ENCODE measurements around the gene TRAF5.

TRAF5 gene

GRCh38 chr1:211328084-211328694 lies 1.6 kb downstream of the TRAF5 start:
- no peak for DNase-seq (ENCODE audit: low spot score)

DNA sequence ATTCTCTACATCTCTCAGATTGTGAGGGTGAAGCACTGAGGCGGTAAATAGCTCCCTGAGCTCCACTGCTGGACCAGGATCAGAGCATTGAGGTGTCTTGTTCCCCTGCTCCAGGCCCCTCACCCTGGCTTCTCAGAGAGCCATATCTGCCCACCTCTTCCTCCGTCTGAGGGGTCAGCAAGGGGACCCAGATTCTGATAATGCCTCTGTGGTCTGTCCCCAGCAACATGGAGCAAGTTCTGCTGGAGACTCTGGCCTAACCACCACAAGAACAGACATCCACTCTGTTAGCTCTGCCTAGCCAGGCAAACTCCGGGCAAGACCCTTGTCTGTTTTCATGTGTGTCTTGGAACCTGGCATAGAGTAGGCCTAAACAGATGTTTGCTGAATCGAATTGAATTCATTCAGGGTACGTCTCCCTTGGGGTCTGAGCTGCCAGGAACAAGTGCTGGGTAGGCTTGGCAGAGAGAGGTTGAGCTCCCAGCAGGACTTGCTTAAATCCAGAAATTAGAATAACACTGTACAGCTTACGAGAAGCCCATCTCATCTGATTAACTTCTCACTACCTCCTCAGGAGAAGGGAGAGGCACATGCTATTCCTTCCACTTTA lies 2.3 kb downstream of the TRAF5 start:
- no peak for DNase-seq (ENCODE audit: low spot score)

DNA sequence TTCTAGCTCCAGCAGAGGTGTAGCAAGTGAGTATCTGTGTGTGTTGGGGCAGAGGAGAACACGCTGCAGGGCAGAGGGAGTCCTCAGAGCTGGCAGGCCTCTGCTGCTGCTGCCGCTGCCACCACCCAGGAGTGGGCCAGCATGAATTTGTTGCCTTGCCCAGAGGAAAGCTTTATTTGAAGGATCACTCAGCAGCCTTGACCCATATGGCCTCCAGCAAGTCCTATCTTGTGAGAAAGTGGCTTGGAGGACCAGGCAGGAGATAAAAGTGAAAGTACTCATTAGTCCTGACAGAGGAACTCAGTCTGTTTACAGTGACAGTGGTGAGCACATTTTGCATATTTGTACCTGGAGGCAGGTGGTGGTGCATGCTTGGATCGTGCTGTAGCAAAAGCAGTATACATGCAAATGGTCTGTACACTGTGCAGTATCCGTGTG lies 3.1 kb downstream of the TRAF5 start:
- no peak for DNase-seq (ENCODE audit: low spot score)

GRCh38 chr1:211330282-211330936 lies 3.8 kb downstream of the TRAF5 start:
- no peak for DNase-seq (ENCODE audit: low spot score)

GRCh38 chr1:211331011-211331709 lies 4.5 kb downstream of the TRAF5 start:
- DNase-seq (ENCODE audit: low spot score): no peak

DNA sequence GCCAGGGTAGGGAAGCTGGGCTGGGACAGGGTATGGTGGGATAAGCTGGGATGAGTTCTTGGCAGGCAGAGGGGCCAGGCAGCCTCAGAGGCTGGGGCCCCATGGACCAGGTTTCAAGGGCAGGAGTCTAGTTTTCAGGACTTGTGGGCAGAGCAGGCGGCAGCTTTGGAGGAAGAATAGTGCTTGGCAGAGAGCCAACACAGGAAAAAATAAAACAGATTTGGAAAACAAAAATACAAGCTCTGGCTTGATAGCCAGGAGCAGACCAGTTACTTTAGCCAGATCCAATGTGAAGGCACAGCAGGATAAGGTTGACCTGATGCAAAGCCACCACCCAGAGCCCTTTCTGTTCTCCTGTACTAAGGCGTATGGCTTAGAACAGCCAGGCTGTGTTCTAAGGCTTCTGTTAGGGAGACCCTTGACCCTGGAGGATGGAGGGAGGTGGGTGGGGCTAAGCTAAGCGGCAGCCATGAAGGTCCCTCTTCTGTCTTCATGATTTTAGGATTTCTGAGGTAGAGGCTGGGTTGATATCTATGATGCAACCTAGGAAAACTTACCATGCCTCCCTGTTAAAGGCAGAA lies 5.5 kb downstream of the TRAF5 start:
- DNase-seq (ENCODE audit: low spot score): no peak

GRCh38 chr1:211332830-211333229 lies 6.2 kb downstream of the TRAF5 start:
- no peak for DNase-seq (ENCODE audit: low spot score)

DNA sequence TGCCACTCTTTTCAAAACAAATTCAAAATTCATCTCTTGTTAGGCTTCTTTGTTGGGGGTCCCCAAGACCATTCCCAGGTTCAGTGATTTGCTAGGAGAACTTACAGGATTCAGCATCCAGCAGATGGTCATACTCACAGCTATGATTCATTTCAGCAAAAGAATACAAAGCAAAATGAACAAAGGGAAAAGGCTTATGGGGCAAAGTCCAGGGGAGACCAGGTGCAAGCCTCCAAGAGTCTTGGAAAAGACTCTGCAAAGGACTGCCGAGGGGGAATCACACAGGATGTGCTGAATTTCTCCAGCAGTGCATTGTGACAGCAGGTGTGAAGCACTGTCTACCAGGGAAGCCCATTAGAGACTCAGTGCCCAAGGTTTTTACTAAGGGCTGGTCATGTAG lies 7.3 kb downstream of the TRAF5 start:
- no peak for DNase-seq (ENCODE audit: low spot score)

GRCh38 chr1:211334986-211335385 lies 8.4 kb downstream of the TRAF5 start:
- no peak for DNase-seq (ENCODE audit: low spot score)

GRCh38 chr1:211335522-211336157 lies 9.0 kb downstream of the TRAF5 start:
- no peak for DNase-seq (ENCODE audit: low spot score)

DNA sequence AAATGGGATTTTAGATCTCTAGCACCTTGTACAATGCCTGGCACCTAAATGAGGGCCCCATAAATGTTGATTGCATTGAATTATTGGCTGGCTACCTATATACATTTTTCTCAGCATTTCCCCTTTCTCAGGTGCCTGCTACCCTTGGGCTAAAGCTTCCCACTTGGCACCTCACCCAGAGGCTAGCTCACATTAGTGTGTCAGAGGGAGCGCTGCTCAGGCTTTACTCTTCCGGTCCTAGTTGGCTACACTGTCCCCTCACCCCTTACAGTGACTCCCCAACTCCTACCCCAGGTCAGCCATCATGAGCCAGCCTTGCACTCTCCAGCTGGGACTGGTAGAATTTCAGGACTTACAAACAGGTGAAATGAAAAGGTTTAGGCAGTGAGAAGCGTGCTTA lies 9.5 kb downstream of the TRAF5 start:
- DNase-seq (ENCODE audit: low spot score): no peak

DNA sequence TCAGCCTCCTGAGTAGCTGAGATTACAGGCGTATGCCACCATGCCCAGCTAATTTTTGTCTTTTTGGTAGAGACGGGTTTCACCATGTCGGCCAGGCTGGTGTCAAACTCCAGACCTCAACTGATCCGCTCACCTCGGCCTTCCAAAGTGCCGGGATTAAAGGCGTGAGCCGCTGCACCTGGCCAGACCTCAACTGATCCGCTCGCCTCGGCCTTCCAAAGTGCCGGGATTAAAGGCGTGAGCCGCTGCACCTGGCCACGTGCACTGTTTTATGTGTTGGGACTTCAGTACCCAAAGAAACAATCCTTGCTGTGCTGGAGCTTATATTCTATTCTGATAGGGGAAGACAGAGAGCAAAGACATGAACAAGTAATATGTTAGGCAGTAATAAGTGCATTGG lies 10.1 kb downstream of the TRAF5 start:
- DNase-seq (ENCODE audit: low spot score): no peak

GRCh38 chr1:211337430-211338223 lies 11.0 kb downstream of the TRAF5 start:
- no peak for DNase-seq (ENCODE audit: low spot score)

DNA sequence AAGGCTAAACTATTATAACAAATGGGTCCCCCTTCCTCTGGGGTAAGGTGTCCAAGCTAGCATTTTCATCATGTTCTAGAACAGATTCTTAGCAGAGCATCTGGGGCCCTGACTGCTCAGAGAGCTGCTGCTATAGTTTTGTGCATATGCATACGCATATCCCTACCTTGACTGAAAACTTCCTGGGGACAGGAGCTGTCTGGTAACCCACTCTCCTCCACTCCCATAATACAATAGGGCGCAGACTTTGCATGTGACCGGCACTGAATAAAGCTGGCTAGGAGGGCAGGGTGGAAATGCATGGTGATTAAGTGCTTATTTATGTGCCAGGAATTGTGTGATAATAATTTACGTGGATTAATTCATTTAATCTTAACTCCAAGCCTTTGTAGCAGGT lies 11.6 kb downstream of the TRAF5 start:
- no peak for DNase-seq (ENCODE audit: low spot score)

DNA sequence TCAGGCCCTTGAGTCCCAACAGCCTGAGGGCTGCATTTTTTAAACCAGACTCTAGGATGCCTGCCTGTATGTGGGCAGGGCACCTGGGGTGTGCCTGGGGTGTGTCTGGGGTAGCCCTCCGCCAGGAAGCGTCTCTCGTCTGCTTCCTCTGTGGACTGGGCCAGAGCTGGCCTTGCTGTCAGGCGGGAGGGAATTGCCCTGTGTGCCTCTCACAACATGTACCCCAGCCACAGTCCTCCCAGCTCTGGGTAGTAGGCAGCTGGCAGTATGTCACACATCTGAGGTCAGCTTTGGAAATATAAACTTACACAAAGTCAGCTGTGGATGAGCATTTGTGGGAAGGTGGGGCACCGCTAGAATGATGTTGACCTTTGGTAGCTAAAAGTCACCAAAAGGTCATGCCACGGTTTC lies 13.0 kb downstream of the TRAF5 start:
- DNase-seq (ENCODE audit: low spot score): no peak

DNA sequence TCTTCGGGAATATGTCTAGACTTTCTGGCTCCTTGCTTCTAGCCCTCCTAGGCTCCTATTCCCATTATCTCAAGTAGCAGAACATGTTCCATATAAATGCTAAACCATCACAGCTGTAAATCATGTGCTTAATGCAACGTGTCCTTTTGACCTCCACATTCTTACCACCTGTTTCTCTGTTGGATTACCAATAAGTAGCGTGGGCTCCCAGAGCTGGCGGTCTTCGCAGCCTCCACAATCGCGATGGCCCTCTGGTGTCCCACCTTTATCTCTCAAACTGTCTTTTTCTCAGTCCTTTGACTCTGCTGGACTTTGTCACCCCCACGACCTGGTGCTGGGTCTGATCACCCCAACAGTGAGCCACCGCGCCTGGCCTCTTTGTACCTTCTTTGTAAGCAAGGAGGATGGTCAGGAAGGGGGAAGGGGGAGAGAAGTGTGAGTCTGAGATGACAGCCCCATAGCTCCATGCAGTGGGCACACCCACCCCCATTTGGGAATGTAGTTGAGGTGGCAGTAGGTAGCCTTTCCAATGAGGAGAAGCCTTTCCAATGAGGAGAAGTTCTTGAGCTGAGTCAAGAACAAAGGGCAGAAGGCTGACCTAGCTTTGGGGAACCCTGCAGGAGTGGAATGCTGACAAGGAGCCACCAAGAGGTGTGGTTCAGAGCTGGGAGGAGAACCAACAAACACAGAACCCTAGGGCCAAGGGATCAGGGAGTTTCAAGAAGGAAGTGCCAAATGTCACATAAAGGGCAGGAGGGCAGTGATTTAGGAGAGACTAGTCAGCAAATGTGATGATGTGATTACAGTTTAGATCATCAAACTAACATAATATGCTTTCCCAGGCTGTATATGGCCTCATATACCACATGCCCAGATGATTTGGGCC lies 14.2 kb downstream of the TRAF5 start:
- DNase-seq (ENCODE audit: low spot score): no peak

- no peak for DNase-seq (ENCODE audit: low spot score)
Observed at GRCh38 chr1:211341999-211342398, 15.4 kb downstream of the TRAF5 start.

- no peak for DNase-seq (ENCODE audit: low spot score)
Observed at GRCh38 chr1:211343607-211344006, 17.0 kb downstream of the TRAF5 start.

- no peak for DNase-seq (ENCODE audit: low spot score)
Observed at GRCh38 chr1:211344152-211344618, 17.6 kb downstream of the TRAF5 start.

GRCh38 chr1:211345719-211346118 lies 19.1 kb downstream of the TRAF5 start:
- peak; percentile 80 for DNase-seq (ENCODE audit: low spot score)

Measured in SK-N-DZ (cell line).